DND-41 (cell line): ENCODE results near the gene SLC45A3.

Experiments
- ATAC-seq: fragments of 200-7000 bp; cut with Tn5 transposase; 3 replicates; pipeline ENCODE4 v1.9.1; 2021; ENCODE audit warnings: low read depth; ENCODE audit not compliant: insufficient read depth
- DNase-seq: peaks from one replicate; pipeline ENCODE4 v3.0.0-alpha.2; 2020
- H2AFZ ChIP-seq: 2 replicates; pipeline ENCODE4 v1.6.0; 2012; ENCODE audit warnings: low read depth, low read length
- H3K27ac ChIP-seq: 2 replicates; pipeline ENCODE4 v1.5.1; 2012; ENCODE audit warnings: low read length, inconsistent platforms
- H3K27me3 ChIP-seq: fragments of 200-600 bp; sonication (generic); 2 replicates; pipeline ENCODE4 v1.6.0; 2012; ENCODE audit warnings: low read length, mild to moderate bottlenecking, inconsistent platforms; ENCODE audit not compliant: insufficient read depth, poor library complexity
- H3K36me3 ChIP-seq: 2 replicates; pipeline ENCODE4 v1.5.1; 2012; ENCODE audit warnings: low read length, inconsistent platforms; ENCODE audit not compliant: insufficient read depth
- H3K4me1 ChIP-seq: 2 replicates; pipeline ENCODE4 v1.5.1; 2012; ENCODE audit warnings: mild to moderate bottlenecking, low read length; ENCODE audit not compliant: insufficient read depth
- H3K4me2 ChIP-seq: 2 replicates; pipeline ENCODE4 v1.6.0; 2012; ENCODE audit warnings: mild to moderate bottlenecking, moderate library complexity, low read length, inconsistent platforms; ENCODE audit not compliant: insufficient read depth
- H3K4me3 ChIP-seq, 2 experiments: fragments of 200-600 bp in 1 of 2; shearing (Covaris generic) in 1 of 2; 2 replicates each; pipeline ENCODE4 v1.5.1; 2012 to 2016; ENCODE audit warnings: inconsistent platforms in 2 of 2, low read length in 2 of 2, mild to moderate bottlenecking in 2 of 2, low read depth in 1 of 2, moderate library complexity in 1 of 2
- H3K79me2 ChIP-seq: 2 replicates; pipeline ENCODE4 v1.6.0; 2012; ENCODE audit warnings: low read length, inconsistent platforms; ENCODE audit not compliant: insufficient read depth
- H3K9ac ChIP-seq: 2 replicates; pipeline ENCODE4 v1.6.0; 2012; ENCODE audit warnings: low read depth, mild to moderate bottlenecking, inconsistent platforms, low read length, moderate library complexity
- H3K9me3 ChIP-seq: 2 replicates; pipeline ENCODE4 v1.5.1; 2012; ENCODE audit warnings: low read length, moderate library complexity, mild to moderate bottlenecking, inconsistent platforms; ENCODE audit not compliant: insufficient read depth, severe bottlenecking
- H4K20me1 ChIP-seq: 2 replicates; pipeline ENCODE4 v1.6.0; 2012; ENCODE audit warnings: low read length; ENCODE audit not compliant: insufficient read depth
- EZH2 ChIP-seq: IDR thresholded peaks from 3 replicates; pipeline ENCODE4 v1.6.1; 2012; ENCODE audit warnings: borderline replicate concordance, low read depth, mild to moderate bottlenecking, moderate library complexity, low read length, inconsistent platforms; ENCODE audit not compliant: severe bottlenecking
- TF ChIP-seq, protein P1 (sequence below): IDR thresholded peaks from 2 replicates; pipeline ENCODE4 v1.5.1; 2012; ENCODE audit warnings: borderline replicate concordance, low read length, moderate library complexity, mild to moderate bottlenecking; ENCODE audit not compliant: poor library complexity, severe bottlenecking; ENCODE audit errors: extremely low read depth

The SLC45A3 gene

DNA sequence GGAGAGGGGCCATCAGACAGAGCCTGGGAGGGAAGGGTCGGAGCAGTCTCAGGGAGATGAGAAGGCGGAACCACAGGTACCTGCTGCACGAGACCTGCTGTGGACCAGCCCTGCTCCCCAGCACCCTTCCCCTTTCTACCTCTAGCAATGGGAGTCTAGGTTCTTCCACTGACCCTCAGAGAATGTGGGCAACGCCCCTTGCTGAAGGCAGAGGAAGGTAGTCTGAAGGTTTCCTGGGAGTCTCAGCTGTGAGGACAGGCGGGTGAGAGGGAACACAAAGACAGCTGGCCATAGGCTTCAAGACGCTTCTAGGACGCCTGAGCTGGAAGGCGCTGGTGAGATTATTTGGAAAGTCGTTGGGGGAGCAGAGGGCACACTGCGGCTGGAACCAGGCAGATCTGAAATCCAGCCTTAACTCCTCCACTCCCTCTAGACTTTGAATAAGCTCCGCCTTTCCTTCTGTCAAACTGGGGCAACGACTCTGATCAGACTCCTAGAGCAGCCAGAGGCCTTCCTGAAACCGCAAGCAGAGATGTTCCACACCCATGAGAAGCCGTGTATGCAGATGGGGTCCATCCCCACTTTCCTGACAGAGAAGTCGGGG lies 18.1 kb downstream of the SLC45A3 start:
- Histone ChIP-seq H2AFZ (no peak overlapping the region), H3K9me3 (no peaks in the 10 kb centered on the region), H3K4me3 (no peak overlapping the region), H3K36me3 (no peaks in the 10 kb centered on the region), H3K9ac (no peak overlapping the region), H3K27me3 (no peaks in the 10 kb centered on the region), H3K27ac (no peak overlapping the region), H3K4me2 (no peak overlapping the region), H4K20me1 (peaks cover 11% of the 10 kb centered on the region), H3K4me1 (no peaks in the 10 kb centered on the region; the same call in 1 of the 2 replicates), H3K79me2 (no peaks in the 10 kb centered on the region)
- DNase-seq (no peak), ATAC-seq (no peak)
- TF ChIP-seq, protein P1, sequence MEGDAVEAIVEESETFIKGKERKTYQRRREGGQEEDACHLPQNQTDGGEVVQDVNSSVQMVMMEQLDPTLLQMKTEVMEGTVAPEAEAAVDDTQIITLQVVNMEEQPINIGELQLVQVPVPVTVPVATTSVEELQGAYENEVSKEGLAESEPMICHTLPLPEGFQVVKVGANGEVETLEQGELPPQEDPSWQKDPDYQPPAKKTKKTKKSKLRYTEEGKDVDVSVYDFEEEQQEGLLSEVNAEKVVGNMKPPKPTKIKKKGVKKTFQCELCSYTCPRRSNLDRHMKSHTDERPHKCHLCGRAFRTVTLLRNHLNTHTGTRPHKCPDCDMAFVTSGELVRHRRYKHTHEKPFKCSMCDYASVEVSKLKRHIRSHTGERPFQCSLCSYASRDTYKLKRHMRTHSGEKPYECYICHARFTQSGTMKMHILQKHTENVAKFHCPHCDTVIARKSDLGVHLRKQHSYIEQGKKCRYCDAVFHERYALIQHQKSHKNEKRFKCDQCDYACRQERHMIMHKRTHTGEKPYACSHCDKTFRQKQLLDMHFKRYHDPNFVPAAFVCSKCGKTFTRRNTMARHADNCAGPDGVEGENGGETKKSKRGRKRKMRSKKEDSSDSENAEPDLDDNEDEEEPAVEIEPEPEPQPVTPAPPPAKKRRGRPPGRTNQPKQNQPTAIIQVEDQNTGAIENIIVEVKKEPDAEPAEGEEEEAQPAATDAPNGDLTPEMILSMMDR, result no peak
- TF ChIP-seq EZH2, result no peak

DNA sequence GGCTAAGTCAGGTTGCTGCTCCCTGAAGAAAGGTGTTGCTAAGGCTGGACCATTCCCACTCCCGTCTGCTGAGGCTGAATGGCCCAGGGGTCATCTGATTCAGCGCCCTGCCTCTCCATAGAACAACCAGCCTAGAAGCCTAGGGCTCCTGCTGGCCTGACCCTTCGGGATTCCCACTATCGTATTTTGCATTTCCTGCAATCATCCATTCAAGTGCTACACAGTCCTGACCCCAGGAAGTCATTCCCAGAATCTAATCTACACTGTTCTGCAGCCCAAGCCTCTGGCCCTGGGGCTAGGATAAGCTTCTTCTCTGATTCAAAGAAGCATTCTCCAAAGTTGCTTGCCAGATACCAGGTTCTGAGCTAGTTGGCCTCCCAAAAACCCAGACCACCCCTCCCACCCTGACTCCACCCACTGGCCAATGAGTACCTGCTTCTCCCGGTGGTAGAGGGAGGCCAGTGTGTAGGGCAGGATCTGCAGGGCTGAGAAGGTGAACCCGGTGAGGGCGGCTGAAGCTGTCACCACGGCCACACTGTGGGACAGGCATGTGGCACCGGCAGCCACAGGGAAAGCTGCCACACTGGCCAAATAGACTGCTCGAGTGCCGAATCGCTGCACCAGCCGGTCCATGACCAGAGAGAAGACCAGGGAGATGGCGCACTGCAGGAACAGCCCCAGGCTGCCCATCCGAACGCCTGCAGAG lies 18.7 kb downstream of the SLC45A3 start:
- TF ChIP-seq, protein P1, result no peak
- no peak for TF ChIP-seq EZH2
- H2AFZ ChIP-seq, result no peak overlapping the region
- no peak for ATAC-seq
- no peak for DNase-seq
- no peak overlapping the region for H3K4me3 ChIP-seq
- H3K36me3 ChIP-seq, result no peaks in the 10 kb centered on the region
- no peak overlapping the region for H3K27ac ChIP-seq
- no peak overlapping the region for H3K9ac ChIP-seq
- H4K20me1 ChIP-seq, result peaks cover 11% of the 10 kb centered on the region
- no peaks in the 10 kb centered on the region; the same call in 1 of the 2 replicates for H3K4me1 ChIP-seq
- H3K9me3 ChIP-seq, result no peaks in the 10 kb centered on the region
- H3K4me2 ChIP-seq, result no peak overlapping the region
- H3K79me2 ChIP-seq, result no peaks in the 10 kb centered on the region
- H3K27me3 ChIP-seq, result peaks cover 2% of the 10 kb centered on the region

DNA sequence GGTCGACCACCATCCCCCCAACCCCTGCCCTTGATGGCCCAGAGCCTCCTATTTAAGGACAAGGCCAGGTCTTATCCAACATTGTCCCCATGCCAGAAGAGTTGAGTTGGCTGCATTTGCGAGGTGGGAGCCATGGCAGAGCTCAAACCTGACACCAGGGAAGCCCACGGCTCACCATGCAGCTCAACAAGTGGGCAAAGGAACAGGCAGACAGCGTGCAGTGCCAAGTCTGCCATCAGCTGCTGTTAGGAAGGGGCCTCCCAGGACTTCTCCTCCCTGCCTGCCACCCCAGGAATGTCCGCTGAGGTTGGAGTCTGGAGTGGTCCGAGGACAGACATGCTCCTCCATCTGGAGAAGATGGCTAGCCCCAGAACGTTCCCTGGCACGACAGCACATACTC lies 19.9 kb downstream of the SLC45A3 start:
- no peaks in the 10 kb centered on the region for H3K36me3 ChIP-seq
- peaks cover 11% of the 10 kb centered on the region for H4K20me1 ChIP-seq
- TF ChIP-seq, protein P1, result no peak
- TF ChIP-seq EZH2, result no peak
- H3K27ac ChIP-seq, result no peak overlapping the region
- no peak overlapping the region for H3K4me3 ChIP-seq
- H3K79me2 ChIP-seq, result no peaks in the 10 kb centered on the region
- H2AFZ ChIP-seq, result no peak overlapping the region
- H3K4me2 ChIP-seq, result no peak overlapping the region
- H3K4me1 ChIP-seq, result no peaks in the 10 kb centered on the region; the same call in 1 of the 2 replicates
- ATAC-seq (no peak), DNase-seq (no peak)
- H3K9me3 ChIP-seq, result no peaks in the 10 kb centered on the region
- peaks cover 2% of the 10 kb centered on the region for H3K27me3 ChIP-seq
- no peak overlapping the region for H3K9ac ChIP-seq
